HCT116 (cell line): Measurements from ENCODE around the gene STXBP5. TPM values are rescaled to one million over a fixed set of nuclear protein-coding genes. Genes with fewer than 3 reads are reported as not detected.

Experiments used
- ATAC-seq: fragments of 200-7000 bp; cut with Tn5 transposase; 2 replicates; pipeline ENCODE4 v1.9.1; 2020; ENCODE audit warnings: mild to moderate bottlenecking, moderate library complexity
- BruUV-seq: library from RNA; stranded (reverse); fragments of 400-500 nt; replicated peaks from 2 replicates; lab custom pipeline; 2021; lab: Mats Ljungman, UMichigan
- CTCF ChIA-PET: fragments of 300-600 bp; sonication (Branson Sonifier 250); formaldehyde crosslinking; loops from one replicate; lab custom pipeline; 2021; ENCODE audit warnings: antibody characterized with exemption; lab: Charles Lee
- POLR2A ChIA-PET: fragments of 300-600, 350-600 bp; sonication (Branson Sonifier 250); formaldehyde crosslinking; loops from one replicate; lab custom pipeline; 2021; ENCODE audit warnings: antibody characterized with exemption; lab: Charles Lee
- RAD21 ChIA-PET, 2 experiments: fragments of 300-600 bp; sonication (Branson Sonifier 250); formaldehyde crosslinking; loops; one replicate each; lab custom pipeline; 2023; ENCODE audit warnings: low total read pairs in 2 of 2; ENCODE audit not compliant: uncharacterized antibody in 2 of 2, unreplicated experiment in 2 of 2, low non-redundant PET in 1 of 2; lab: Charles Lee
- DNase-seq: peaks from one replicate; pipeline ENCODE4 v3.0.0-alpha.2; 2010; ENCODE audit warnings: low read depth, low spot score
- H2AFZ ChIP-seq: fragments of 200-600 bp; shearing (Covaris generic), sonication (generic); 2 replicates; pipeline ENCODE4 v1.6.1; 2017; ENCODE audit warnings: low read depth, mixed run types, mixed read lengths, antibody characterized with exemption, low read length; ENCODE audit not compliant: poor library complexity, severe bottlenecking
- H3K27ac ChIP-seq: 2 replicates; pipeline ENCODE4 v1.5.1; 2012; ENCODE audit warnings: low read depth, low read length
- H3K27me3 ChIP-seq: fragments of 200-600 bp; sonication (generic); 2 replicates; pipeline ENCODE4 v1.6.1; 2016; ENCODE audit warnings: mixed run types, low read length, mixed read lengths; ENCODE audit not compliant: insufficient read depth
- H3K36me3 ChIP-seq, 2 experiments: fragments of 200-500 bp in 1 of 2; fragments of 200-600 bp in 1 of 2; sonication (Bioruptor generic) in 1 of 2; sonication (generic) in 1 of 2; 2 replicates each; pipeline versions ENCODE4 v1.5.1 to v1.6.1; 2014 to 2016; ENCODE audit warnings: low read length in 2 of 2, inconsistent platforms in 1 of 2, mixed read lengths in 1 of 2, mixed run types in 1 of 2; ENCODE audit not compliant: insufficient read depth in 2 of 2, control insufficient read depth in 1 of 2
- H3K4me1 ChIP-seq, 2 experiments: fragments of 200-600 bp in 1 of 2; sonication (generic) in 1 of 2; 2 replicates each; pipeline versions ENCODE4 v1.5.1 to v1.6.1; 2012 to 2017; ENCODE audit warnings: low read length in 2 of 2, inconsistent platforms in 1 of 2, mild to moderate bottlenecking in 1 of 2, mixed read lengths in 1 of 2, mixed run types in 1 of 2, moderate library complexity in 1 of 2; ENCODE audit not compliant: insufficient read depth in 2 of 2, control insufficient read depth in 1 of 2
- H3K4me2 ChIP-seq: fragments of 200-600 bp; sonication (generic); 2 replicates; pipeline ENCODE4 v1.6.1; 2017; ENCODE audit warnings: mixed run types, low read length, mixed read lengths
- H3K4me3 ChIP-seq, 2 experiments: fragments of 200-600 bp in 1 of 2; sonication (generic) in 1 of 2; replicated peaks in 1 of 2; 2 replicates each; pipeline ENCODE4 v1.5.1; 2011 to 2016; ENCODE audit warnings: low read length in 2 of 2, control low read depth in 1 of 2, low read depth in 1 of 2, mild to moderate bottlenecking in 1 of 2, mixed read lengths in 1 of 2, mixed run types in 1 of 2
- H3K79me2 ChIP-seq: fragments of 200-600 bp; sonication (generic); 2 replicates; pipeline ENCODE4 v1.6.1; 2017; ENCODE audit warnings: mild to moderate bottlenecking, mixed run types, low read length, moderate library complexity, mixed read lengths; ENCODE audit not compliant: insufficient read depth
- H3K9ac ChIP-seq: fragments of 200-600 bp; sonication (generic); 2 replicates; pipeline ENCODE4 v1.6.1; 2016; ENCODE audit warnings: low read length, mixed read lengths
- H3K9me2 ChIP-seq: fragments of 200-600 bp; sonication (generic), shearing (Covaris generic); 2 replicates; pipeline ENCODE4 v1.6.1; 2017; ENCODE audit warnings: mixed run types, mild to moderate bottlenecking, moderate library complexity; ENCODE audit not compliant: insufficient read depth
- H3K9me3 ChIP-seq, 2 experiments: fragments of 200-500 bp in 1 of 2; fragments of 200-600 bp in 1 of 2; sonication (Bioruptor generic) in 1 of 2; sonication (generic) in 1 of 2; 2 replicates each; pipeline ENCODE4 v1.6.1; 2014 to 2017; ENCODE audit warnings: low read length in 2 of 2, mixed read lengths in 2 of 2, inconsistent platforms in 1 of 2, low read depth in 1 of 2, mild to moderate bottlenecking in 1 of 2, mixed run types in 1 of 2, moderate library complexity in 1 of 2; ENCODE audit not compliant: control insufficient read depth in 1 of 2, insufficient read depth in 1 of 2
- H4K20me1 ChIP-seq: fragments of 200-600 bp; sonication (generic), shearing (Covaris generic); 2 replicates; pipeline ENCODE4 v1.6.1; 2017; ENCODE audit warnings: mixed run types, mild to moderate bottlenecking, moderate library complexity; ENCODE audit not compliant: insufficient read depth
- CBX3 ChIP-seq: IDR thresholded peaks from 2 replicates; pipeline ENCODE4 v1.6.1; 2012; ENCODE audit warnings: low read depth
- CEBPB ChIP-seq: IDR thresholded peaks from 2 replicates; pipeline ENCODE4 v1.6.1; 2012; ENCODE audit warnings: low read depth
- CTCF ChIP-seq, 3 experiments: fragments of 200-600 bp in 1 of 3; sonication (generic) in 1 of 3; IDR thresholded peaks in 2 of 3; conservative IDR thresholded peaks in 1 of 3; 2 replicates each; pipeline ENCODE4 v1.5.1; 2012 to 2017; ENCODE audit warnings: low read depth in 2 of 3, low read length in 2 of 3, antibody characterized with exemption in 1 of 3, borderline replicate concordance in 1 of 3, control low read depth in 1 of 3, mild to moderate bottlenecking in 1 of 3, mixed read lengths in 1 of 3, mixed run types in 1 of 3, moderate library complexity in 1 of 3; ENCODE audit not compliant: insufficient read depth in 1 of 3
- JUND ChIP-seq: IDR thresholded peaks from 2 replicates; pipeline ENCODE4 v1.6.1; 2012
- POLR2A ChIP-seq: IDR thresholded peaks from 2 replicates; pipeline ENCODE4 v1.7.0; 2011; ENCODE audit warnings: borderline replicate concordance; ENCODE audit not compliant: insufficient read depth, insufficient read length; ENCODE audit errors: extremely low read depth
- RAD21 ChIP-seq: IDR thresholded peaks from 2 replicates; pipeline ENCODE4 v1.6.1; 2012; ENCODE audit warnings: low read depth, mild to moderate bottlenecking
- REST ChIP-seq: IDR thresholded peaks from 2 replicates; pipeline ENCODE4 v1.6.1; 2012; ENCODE audit warnings: low read depth
- SP1 ChIP-seq: IDR thresholded peaks from 2 replicates; pipeline ENCODE4 v1.6.1; 2012; ENCODE audit warnings: low read depth
- SRF ChIP-seq: IDR thresholded peaks from 2 replicates; pipeline ENCODE4 v1.6.1; 2012; ENCODE audit warnings: low read depth
- ZFX ChIP-seq: fragments of 450-650 bp; IDR thresholded peaks from 2 replicates; pipeline ENCODE4 v1.6.1; 2017
- intact Hi-C: fragments of 100-400 bp; cut with micrococcal nuclease; formaldehyde crosslinking; loops from 2 replicates; pipeline ENCODE4 v1.10.0; 2022
- total RNA-seq: library from RNA; stranded (reverse); gene quantifications from one replicate; pipeline ENCODE4 v1.2.1, GENCODE V29; 2021; ENCODE audit not compliant: unreplicated experiment

Gene STXBP5
- total RNA-seq, 1 experiment from 2014 or later = 12.6 TPM

- H3K9me3 ChIP-seq = no peaks in the 10 kb centered on the region
- intact Hi-C loops = no loop called here
- ChIA-PET CTCF (no interaction called here), RAD21 (no interaction called here), POLR2A (no interaction called here)
- no peak for DNase-seq
- H3K4me2 ChIP-seq = no peak overlapping the region
- no peak overlapping the region for H2AFZ ChIP-seq
- H3K36me3 ChIP-seq = no peaks in the 10 kb centered on the region
- no TSS peak for BruUV-seq
- no peak for ATAC-seq
- no peak overlapping the region for H3K4me3 ChIP-seq
- H3K27me3 ChIP-seq = no peaks in the 10 kb centered on the region
- no peak for TF ChIP-seq JUND
- no peak for TF ChIP-seq CTCF (IDR thresholded peaks at IDR 0.05 in 2 of 3, conservative IDR thresholded peaks at IDR 0.05 in 1 of 3; ENCODE audit: borderline replicate concordance in 1 of 3, insufficient read depth in 1 of 3, low read depth in 2 of 3, low read length in 2 of 3)
- no peak for TF ChIP-seq CBX3
- no peak for TF ChIP-seq POLR2A
- no peak for TF ChIP-seq SRF
- TF ChIP-seq REST = no peak
- no peak for TF ChIP-seq SP1
- TF ChIP-seq CEBPB = no peak
- TF ChIP-seq ZFX = no peak
- no peak for TF ChIP-seq RAD21
- no peaks in the 10 kb centered on the region for H4K20me1 ChIP-seq
- H3K79me2 ChIP-seq = no peaks in the 10 kb centered on the region
- no peaks in the 10 kb centered on the region for H3K4me1 ChIP-seq
- H3K27ac ChIP-seq = no peak overlapping the region
- H3K9me2 ChIP-seq = no peaks in the 10 kb centered on the region
- no peak overlapping the region for H3K9ac ChIP-seq
These were observed 27.4 kb upstream of the STXBP5 start for GRCh38 chr6:147176795-147177194.
